Panc1 (cell line): ENCODE results near the gene FAM216B. TPM values are rescaled to one million over a fixed set of nuclear protein-coding genes. Genes with fewer than 3 reads are reported as not detected.

Experiments used
- ATAC-seq: fragments of 200-7000 bp; cut with Tn5 transposase; 2 replicates; pipeline ENCODE4 v1.9.1; 2020; ENCODE audit warnings: mild to moderate bottlenecking, moderate library complexity
- BruUV-seq: library from RNA; stranded (reverse); fragments of 400-500 nt; replicated peaks from 2 replicates; lab custom pipeline; 2021; lab: Mats Ljungman, UMichigan
- CTCF ChIA-PET: fragments of 300-600 bp; sonication (Branson Sonifier 250); formaldehyde crosslinking; loops from one replicate; lab custom pipeline; 2022; ENCODE audit warnings: antibody characterized with exemption; lab: Charles Lee
- POLR2A ChIA-PET: fragments of 300-600 bp; sonication (Branson Sonifier 250); formaldehyde crosslinking; loops from one replicate; lab custom pipeline; 2022; ENCODE audit warnings: antibody characterized with exemption; lab: Charles Lee
- DNase-seq: peaks from one replicate; pipeline ENCODE4 v3.0.0-alpha.2; 2010; ENCODE audit warnings: low read depth, low spot score
- H3K27ac ChIP-seq: 2 replicates; pipeline ENCODE4 v1.5.1; 2011; ENCODE audit warnings: mild to moderate bottlenecking, low read length, inconsistent platforms
- H3K27me3 ChIP-seq: fragments of 200-500 bp; sonication (Bioruptor generic); 2 replicates; pipeline ENCODE4 v1.6.0; 2014; ENCODE audit warnings: low read length, inconsistent platforms; ENCODE audit not compliant: control insufficient read depth, insufficient read depth
- H3K36me3 ChIP-seq: fragments of 200-500 bp; sonication (Bioruptor generic); 2 replicates; pipeline ENCODE4 v1.5.1; 2014; ENCODE audit warnings: inconsistent platforms, mild to moderate bottlenecking, low read length, moderate library complexity; ENCODE audit not compliant: control insufficient read depth, insufficient read depth
- H3K4me1 ChIP-seq: 2 replicates; pipeline ENCODE4 v1.5.1; 2011; ENCODE audit warnings: inconsistent platforms, mild to moderate bottlenecking, low read length, moderate library complexity; ENCODE audit not compliant: control insufficient read depth, insufficient read depth
- H3K4me3 ChIP-seq, 2 experiments: 2 replicates each; pipeline ENCODE4 v1.5.1; 2011 to 2012; ENCODE audit warnings: low read depth in 2 of 2, low read length in 2 of 2, mild to moderate bottlenecking in 2 of 2, inconsistent platforms in 1 of 2, moderate library complexity in 1 of 2
- H3K9me3 ChIP-seq: fragments of 200-500 bp; sonication (Bioruptor generic); 2 replicates; pipeline ENCODE4 v1.5.1; 2014; ENCODE audit warnings: low read depth, mild to moderate bottlenecking, inconsistent platforms, low read length, moderate library complexity; ENCODE audit not compliant: control insufficient read depth, insufficient read depth
- POLR2AphosphoS5 ChIP-seq: IDR thresholded peaks from 2 replicates; pipeline ENCODE4 v1.6.1; 2012; ENCODE audit warnings: mild to moderate bottlenecking, low read depth, low read length, moderate library complexity
- SIN3A ChIP-seq: IDR thresholded peaks from 2 replicates; pipeline ENCODE4 v1.6.1; 2012; ENCODE audit warnings: low read depth, mild to moderate bottlenecking, low read length, moderate library complexity, borderline replicate concordance; ENCODE audit not compliant: insufficient read depth
- TCF7L2 ChIP-seq: IDR thresholded peaks from 2 replicates; pipeline ENCODE4 v1.6.1; 2011; ENCODE audit warnings: mild to moderate bottlenecking, low read depth, low read length, inconsistent platforms
- in situ Hi-C: cut with HindIII; loops from 2 replicates; pipeline ENCODE4 v1.10.0; 2016; ENCODE audit warnings: low sequenced_read_pairs, low pct_unique_long_range_greater_than_20kb
- intact Hi-C: fragments of 100-400 bp; cut with micrococcal nuclease; formaldehyde crosslinking; loops from one replicate; pipeline ENCODE4 v1.10.0; 2022; ENCODE audit not compliant: unreplicated experiment
- total RNA-seq: library from RNA; stranded (reverse); gene quantifications from one replicate; pipeline ENCODE4 v1.2.1, GENCODE V29; 2021; ENCODE audit not compliant: unreplicated experiment
- TF ChIP-seq, protein P1 (sequence below), 2 experiments: IDR thresholded peaks; 2 replicates each; pipeline ENCODE4 v1.6.1; 2011 to 2012; ENCODE audit warnings: low read depth in 2 of 2, control low read depth in 1 of 2, low read length in 1 of 2, mild to moderate bottlenecking in 1 of 2, moderate library complexity in 1 of 2; ENCODE audit not compliant: insufficient read depth in 1 of 2
- TF ChIP-seq, protein P2 (sequence below): fragments of 450-650 bp; IDR thresholded peaks from 2 replicates; pipeline ENCODE4 v1.5.1; 2017; ENCODE audit warnings: mild to moderate bottlenecking

FAM216B gene
- total RNA-seq, 1 experiment from 2014 or later: 0.05 TPM

DNA sequence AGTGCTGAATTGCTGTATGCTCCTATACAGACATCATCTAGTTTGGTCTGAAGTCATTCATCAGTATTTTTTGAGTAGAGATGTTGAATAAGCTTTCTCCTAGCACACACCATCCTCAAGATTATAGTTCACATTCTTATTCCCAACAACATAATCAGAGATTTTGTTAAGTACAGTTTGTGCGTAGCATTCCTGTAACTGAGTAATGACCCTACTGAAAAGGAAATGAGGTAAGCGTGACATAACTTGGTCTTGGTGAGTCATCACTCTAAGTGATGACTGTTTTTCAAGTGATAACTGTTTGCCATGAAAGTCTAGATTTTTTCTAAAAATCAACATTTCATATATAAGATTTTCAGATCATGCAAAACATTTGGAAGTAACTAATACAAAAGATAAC is 18.5 kb upstream of the FAM216B start:
- ChIA-PET CTCF (no interaction called here), POLR2A (no interaction called here)
- in situ Hi-C loops: no loop called here
- H3K36me3 ChIP-seq: no peaks in the 10 kb centered on the region
- BruUV-seq: no TSS peak
- TF ChIP-seq POLR2AphosphoS5: no peak
- no peak for TF ChIP-seq TCF7L2
- TF ChIP-seq, protein P1, sequence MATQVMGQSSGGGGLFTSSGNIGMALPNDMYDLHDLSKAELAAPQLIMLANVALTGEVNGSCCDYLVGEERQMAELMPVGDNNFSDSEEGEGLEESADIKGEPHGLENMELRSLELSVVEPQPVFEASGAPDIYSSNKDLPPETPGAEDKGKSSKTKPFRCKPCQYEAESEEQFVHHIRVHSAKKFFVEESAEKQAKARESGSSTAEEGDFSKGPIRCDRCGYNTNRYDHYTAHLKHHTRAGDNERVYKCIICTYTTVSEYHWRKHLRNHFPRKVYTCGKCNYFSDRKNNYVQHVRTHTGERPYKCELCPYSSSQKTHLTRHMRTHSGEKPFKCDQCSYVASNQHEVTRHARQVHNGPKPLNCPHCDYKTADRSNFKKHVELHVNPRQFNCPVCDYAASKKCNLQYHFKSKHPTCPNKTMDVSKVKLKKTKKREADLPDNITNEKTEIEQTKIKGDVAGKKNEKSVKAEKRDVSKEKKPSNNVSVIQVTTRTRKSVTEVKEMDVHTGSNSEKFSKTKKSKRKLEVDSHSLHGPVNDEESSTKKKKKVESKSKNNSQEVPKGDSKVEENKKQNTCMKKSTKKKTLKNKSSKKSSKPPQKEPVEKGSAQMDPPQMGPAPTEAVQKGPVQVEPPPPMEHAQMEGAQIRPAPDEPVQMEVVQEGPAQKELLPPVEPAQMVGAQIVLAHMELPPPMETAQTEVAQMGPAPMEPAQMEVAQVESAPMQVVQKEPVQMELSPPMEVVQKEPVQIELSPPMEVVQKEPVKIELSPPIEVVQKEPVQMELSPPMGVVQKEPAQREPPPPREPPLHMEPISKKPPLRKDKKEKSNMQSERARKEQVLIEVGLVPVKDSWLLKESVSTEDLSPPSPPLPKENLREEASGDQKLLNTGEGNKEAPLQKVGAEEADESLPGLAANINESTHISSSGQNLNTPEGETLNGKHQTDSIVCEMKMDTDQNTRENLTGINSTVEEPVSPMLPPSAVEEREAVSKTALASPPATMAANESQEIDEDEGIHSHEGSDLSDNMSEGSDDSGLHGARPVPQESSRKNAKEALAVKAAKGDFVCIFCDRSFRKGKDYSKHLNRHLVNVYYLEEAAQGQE (IDR thresholded peaks at IDR 0.05; ENCODE audit: insufficient read depth in 1 of 2, low read depth in 2 of 2, low read length in 1 of 2): no peak
- no peak for TF ChIP-seq SIN3A
- TF ChIP-seq, protein P2, sequence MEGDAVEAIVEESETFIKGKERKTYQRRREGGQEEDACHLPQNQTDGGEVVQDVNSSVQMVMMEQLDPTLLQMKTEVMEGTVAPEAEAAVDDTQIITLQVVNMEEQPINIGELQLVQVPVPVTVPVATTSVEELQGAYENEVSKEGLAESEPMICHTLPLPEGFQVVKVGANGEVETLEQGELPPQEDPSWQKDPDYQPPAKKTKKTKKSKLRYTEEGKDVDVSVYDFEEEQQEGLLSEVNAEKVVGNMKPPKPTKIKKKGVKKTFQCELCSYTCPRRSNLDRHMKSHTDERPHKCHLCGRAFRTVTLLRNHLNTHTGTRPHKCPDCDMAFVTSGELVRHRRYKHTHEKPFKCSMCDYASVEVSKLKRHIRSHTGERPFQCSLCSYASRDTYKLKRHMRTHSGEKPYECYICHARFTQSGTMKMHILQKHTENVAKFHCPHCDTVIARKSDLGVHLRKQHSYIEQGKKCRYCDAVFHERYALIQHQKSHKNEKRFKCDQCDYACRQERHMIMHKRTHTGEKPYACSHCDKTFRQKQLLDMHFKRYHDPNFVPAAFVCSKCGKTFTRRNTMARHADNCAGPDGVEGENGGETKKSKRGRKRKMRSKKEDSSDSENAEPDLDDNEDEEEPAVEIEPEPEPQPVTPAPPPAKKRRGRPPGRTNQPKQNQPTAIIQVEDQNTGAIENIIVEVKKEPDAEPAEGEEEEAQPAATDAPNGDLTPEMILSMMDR: no peak
- H3K9me3 ChIP-seq: no peaks in the 10 kb centered on the region
- no peaks in the 10 kb centered on the region for H3K4me1 ChIP-seq
- H3K27ac ChIP-seq: no peak overlapping the region
- H3K4me3 ChIP-seq: no peak overlapping the region
- intact Hi-C loops: no loop called here
- no peaks in the 10 kb centered on the region for H3K27me3 ChIP-seq
- DNase-seq: no peak
- no peak for ATAC-seq

DNA sequence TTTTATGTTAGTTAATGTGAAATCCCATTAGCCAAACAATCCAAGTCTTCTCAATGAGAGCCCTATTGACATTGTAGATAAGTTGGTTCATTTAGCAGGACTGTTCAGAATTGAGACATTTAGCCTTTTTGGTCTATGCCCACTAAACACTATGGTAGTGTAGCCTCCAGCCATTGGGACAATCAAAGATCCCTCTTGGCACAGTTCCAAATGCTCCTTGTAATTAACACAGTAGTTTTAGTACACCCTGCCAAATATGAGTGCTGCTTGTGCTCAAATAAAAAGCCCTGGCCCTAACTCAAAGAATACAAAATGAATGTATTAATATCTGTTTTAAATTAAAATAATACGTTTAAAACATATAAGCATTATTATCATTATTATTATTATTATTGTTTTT is 15.4 kb upstream of the FAM216B start:
- Histone ChIP-seq H3K4me1 (no peaks in the 10 kb centered on the region), H3K27ac (no peak overlapping the region), H3K4me3 (no peak overlapping the region), H3K27me3 (no peaks in the 10 kb centered on the region), H3K36me3 (no peaks in the 10 kb centered on the region), H3K9me3 (no peaks in the 10 kb centered on the region)
- no TSS peak for BruUV-seq
- no peak for DNase-seq
- CTCF ChIA-PET: no interaction called here
- no peak for ATAC-seq
- in situ Hi-C loops: no loop called here
- intact Hi-C loops: no loop called here
- TF ChIP-seq, protein P1 (IDR thresholded peaks at IDR 0.05; ENCODE audit: insufficient read depth in 1 of 2, low read depth in 2 of 2, low read length in 1 of 2): no peak
- no peak for TF ChIP-seq TCF7L2
- TF ChIP-seq, protein P2: no peak
- TF ChIP-seq SIN3A: no peak
- TF ChIP-seq POLR2AphosphoS5: no peak
- POLR2A ChIA-PET: no interaction called here
